Small intestine (tissue), 7 donors: Measurements from ENCODE around the gene NOL6. TPM values are rescaled to one million over a fixed set of nuclear protein-coding genes. Genes with fewer than 3 reads are reported as not detected.

ENCODE experiments used
- DNase-seq, 2 donors: peaks; one replicate each; pipeline versions ENCODE4 v3.0.0 to v3.0.0-alpha.2; 2013
- FAIRE-seq: peaks from 2 replicates; lab custom pipeline; 2012; peaks lifted over from hg19 to GRCh38; lab: Jason Lieb, UNC
- H3K27ac ChIP-seq, 3 donors: one replicate each; pipeline ENCODE4 v1.5.1; 2013; ENCODE audit warnings: low read length in 2 of 3, mild to moderate bottlenecking in 2 of 3, control low read depth in 1 of 3, inconsistent platforms in 1 of 3, low read depth in 1 of 3, moderate library complexity in 1 of 3
- H3K27me3 ChIP-seq, 3 donors: one replicate each; pipeline ENCODE4 v1.6.1; 2013; ENCODE audit warnings: low read length in 3 of 3, inconsistent platforms in 1 of 3; ENCODE audit not compliant: control insufficient read depth in 3 of 3, insufficient read depth in 3 of 3
- H3K36me3 ChIP-seq, 3 donors: one replicate each; pipeline ENCODE4 v1.6.1; 2013; ENCODE audit warnings: low read length in 3 of 3, inconsistent platforms in 1 of 3, low read depth in 1 of 3, mild to moderate bottlenecking in 1 of 3, moderate library complexity in 1 of 3; ENCODE audit not compliant: control insufficient read depth in 3 of 3, insufficient read depth in 2 of 3
- H3K4me1 ChIP-seq, 3 donors: one replicate each; pipeline ENCODE4 v1.6.1; 2013; ENCODE audit warnings: low read length in 2 of 3, inconsistent platforms in 1 of 3, low read depth in 1 of 3, mild to moderate bottlenecking in 1 of 3, moderate library complexity in 1 of 3; ENCODE audit not compliant: control insufficient read depth in 3 of 3, insufficient read depth in 2 of 3
- H3K4me3 ChIP-seq, 3 donors: one replicate each; pipeline ENCODE4 v1.5.1; 2013; ENCODE audit warnings: low read length in 3 of 3, control low read depth in 1 of 3, inconsistent platforms in 1 of 3, low read depth in 1 of 3, mild to moderate bottlenecking in 1 of 3, moderate library complexity in 1 of 3
- H3K9me3 ChIP-seq, 2 donors: one replicate each; pipeline ENCODE4 v1.6.1; 2013; ENCODE audit warnings: low read depth in 1 of 2, low read length in 1 of 2; ENCODE audit not compliant: control insufficient read depth in 2 of 2, insufficient read depth in 1 of 2
- WGBS, 3 donors: extraction: QIAGEN DNeasy Blood & Tissue Kit; methylation state at CpG; one replicate each; pipeline ENCODE4 v1.1.7; 2013; 5-methylcytosine and 5-hydroxymethylcytosine counted together
- polyA plus RNA-seq, 4 donors: library from polyadenylated mRNA; stranded (reverse) in 3 of 4; unstranded in 1 of 4; fragments of 200-250 nt in 3 of 4; fragments of 120-200 nt in 1 of 4; gene quantifications; one replicate each; pipeline versions ENCODE4 v1.2.1 to v1.2.3, GENCODE V29; 2013
- donor health status: healthy with polysubstance abuse.
- donor health status: control.
- donor health status: control.
- donor health status: Bipolar disorder and iron deficiency.
- donor health status: healthy.

NOL6 gene
- polyA plus RNA-seq, 4 donors: 8.5 to 19.6 (median 14.7) TPM

DNA sequence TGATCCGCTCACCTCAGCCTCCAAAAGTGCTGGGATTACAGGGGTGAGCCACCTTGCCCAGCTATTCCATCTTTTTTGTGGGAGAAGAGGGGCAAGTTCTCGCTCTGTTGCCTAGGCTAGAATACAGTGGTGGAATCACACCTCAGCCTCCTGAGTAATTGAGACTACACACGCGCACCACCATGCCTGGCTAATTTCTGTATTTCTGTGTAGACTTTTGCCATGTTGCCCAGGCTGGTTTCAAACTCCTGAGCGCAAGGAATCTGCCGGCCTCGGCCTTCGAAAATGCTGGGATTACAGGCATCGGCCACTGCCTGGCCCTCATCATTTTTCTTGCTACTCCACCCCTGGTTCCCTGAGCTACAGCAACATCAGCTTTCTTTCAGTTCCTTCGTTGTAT is 2.8 kb upstream of the NOL6 start:
- DNase-seq (no peak), FAIRE-seq (no peak)
- H3K4me1 ChIP-seq: peaks cover 0 to 10% (median 0%) of the 10 kb centered on the region in 3 donors
- H3K27me3 ChIP-seq: no peaks in the 10 kb centered on the region
- H3K27ac ChIP-seq: no peak overlapping the region
- H3K36me3 ChIP-seq: peaks cover 0 to 9% (median 0%) of the 10 kb centered on the region in 3 donors
- H3K9me3 ChIP-seq: no peaks in the 10 kb centered on the region
- 95 to 97% (median 95%) methylated on average over 10 of the region's 10 CpGs for WGBS, 3 donors
- H3K4me3 ChIP-seq: no peak overlapping the region

DNA sequence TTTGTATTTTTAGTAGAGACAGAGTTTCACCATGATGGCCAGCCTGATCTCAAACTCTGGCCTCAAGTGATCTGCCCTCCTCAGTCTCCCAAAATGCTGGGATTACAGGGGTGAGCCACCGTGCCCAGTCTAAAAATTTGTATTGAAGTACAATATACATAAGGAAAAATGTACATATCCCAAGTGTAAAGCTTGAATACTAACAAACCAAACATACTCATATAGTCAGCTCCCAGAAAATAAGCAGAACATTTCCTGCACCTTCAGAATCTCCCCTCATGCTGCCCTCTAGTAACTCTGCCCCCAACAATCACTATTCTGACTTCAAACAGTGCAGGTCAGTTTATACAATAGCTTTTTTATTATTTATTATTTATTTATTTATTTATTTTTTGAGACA is 1.6 kb upstream of the NOL6 start:
- no peak for FAIRE-seq
- 94 to 100% (median 95%) methylated on average over 1 of the region's 1 CpG for WGBS, 3 donors

GRCh38 chr9:33472881-33473615 is 676 bp downstream of the NOL6 start:
- H3K4me1 ChIP-seq: peaks cover 0 to 10% (median 0%) of the 10 kb centered on the region in 3 donors
- no peaks in the 10 kb centered on the region for H3K27me3 ChIP-seq
- DNase-seq (no peak), FAIRE-seq (no peak)
- H3K9me3 ChIP-seq: no peaks in the 10 kb centered on the region
- peak overlapping the region; percentile 72 to 94 (median 82) for H3K4me3 ChIP-seq
- WGBS, 3 donors: 6 to 10% (median 7%) methylated on average over 18 of the region's 18 CpGs
- H3K27ac ChIP-seq: peak overlapping the region in 2 of 3 donors; percentile 33 to 74
- peaks cover 5 to 39% (median 8%) of the 10 kb centered on the region in 3 donors for H3K36me3 ChIP-seq

More for the DNA sequence above, 1.6 kb upstream of the NOL6 start:
- no peaks in the 10 kb centered on the region for H3K9me3 ChIP-seq
- peaks cover 0 to 10% (median 0%) of the 10 kb centered on the region in 3 donors for H3K4me1 ChIP-seq
- peaks cover 0 to 16% (median 3%) of the 10 kb centered on the region in 3 donors for H3K36me3 ChIP-seq
- no peak for DNase-seq
- no peak overlapping the region for H3K27ac ChIP-seq
- no peaks in the 10 kb centered on the region for H3K27me3 ChIP-seq
- no peak overlapping the region for H3K4me3 ChIP-seq

GRCh38 chr9:33472171-33472880 is 1.4 kb downstream of the NOL6 start:
- H3K27ac ChIP-seq: no peak overlapping the region
- no peaks in the 10 kb centered on the region for H3K27me3 ChIP-seq
- DNase-seq: no peak
- FAIRE-seq: no peak
- H3K36me3 ChIP-seq: peaks cover 5 to 46% (median 11%) of the 10 kb centered on the region in 3 donors
- no peaks in the 10 kb centered on the region for H3K9me3 ChIP-seq
- H3K4me3 ChIP-seq: no peak overlapping the region
- 81 to 91% (median 87%) methylated on average over 16 of the region's 16 CpGs for whole genome bisulfite sequencing, 3 donors
- peaks cover 0 to 10% (median 0%) of the 10 kb centered on the region in 3 donors for H3K4me1 ChIP-seq

DNA sequence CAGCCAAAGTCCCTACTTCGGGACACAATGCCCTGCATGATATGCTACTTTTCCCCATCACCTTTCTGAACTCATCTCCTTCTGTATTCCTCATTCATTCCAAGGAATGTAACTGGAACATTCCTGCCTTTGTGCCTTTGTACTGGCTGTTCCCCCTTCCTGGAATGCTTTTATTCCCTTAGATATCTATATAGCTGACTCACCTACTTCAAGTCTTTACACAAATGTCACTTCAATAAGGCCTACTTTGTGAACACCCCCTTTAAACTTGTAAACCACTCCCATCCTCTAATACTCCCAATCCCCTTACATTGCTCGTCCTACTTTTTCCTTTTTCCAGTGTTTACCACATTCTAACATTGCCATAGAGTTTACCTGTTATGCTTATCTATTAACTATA is 2.4 kb downstream of the NOL6 start:
- no peak overlapping the region for H3K4me3 ChIP-seq
- 84 to 88% (median 85%) methylated on average over 2 of the region's 2 CpGs for WGBS, 3 donors

GRCh38 chr9:33469891-33470290 is 3.8 kb downstream of the NOL6 start:
- Histone ChIP-seq H3K4me3 (no peak overlapping the region), H3K9me3 (no peaks in the 10 kb centered on the region), H3K4me1 (peaks cover 0 to 10% (median 0%) of the 10 kb centered on the region in 3 donors), H3K27ac (no peak overlapping the region), H3K36me3 (peaks cover 16 to 71% (median 21%) of the 10 kb centered on the region in 3 donors), H3K27me3 (no peaks in the 10 kb centered on the region)
- DNase-seq: no peak
- no peak for FAIRE-seq
- 94 to 97% (median 95%) methylated on average over 5 to 6 of the region's 6 CpGs for WGBS, 3 donors

More for the DNA sequence above, 2.4 kb downstream of the NOL6 start:
- H3K36me3 ChIP-seq: peaks cover 9 to 56% (median 14%) of the 10 kb centered on the region in 3 donors
- no peaks in the 10 kb centered on the region for H3K27me3 ChIP-seq
- no peaks in the 10 kb centered on the region for H3K9me3 ChIP-seq
- DNase-seq (no peak), FAIRE-seq (no peak)
- H3K27ac ChIP-seq: no peak overlapping the region
- peaks cover 0 to 10% (median 0%) of the 10 kb centered on the region in 3 donors for H3K4me1 ChIP-seq

- 96 to 98% (median 98%) methylated on average over 21 of the region's 21 CpGs for WGBS, 3 donors
- FAIRE-seq: no peak
Observed at GRCh38 chr9:33468797-33469621, 4.7 kb downstream of the NOL6 start.

More at GRCh38 chr9:33468797-33469621, 4.7 kb downstream of the NOL6 start:
- Histone ChIP-seq H3K4me3 (no peak overlapping the region), H3K9me3 (no peaks in the 10 kb centered on the region), H3K36me3 (peaks cover 21 to 80% (median 24%) of the 10 kb centered on the region in 3 donors), H3K4me1 (peaks cover 0 to 10% (median 0%) of the 10 kb centered on the region in 3 donors), H3K27ac (no peak overlapping the region), H3K27me3 (no peaks in the 10 kb centered on the region)
- DNase-seq: no peak
